Activated B cell treated with CpG ODN at 0.5 μM for 24 hours (primary cell): ENCODE measurements around the gene SGPL1. TPM values are rescaled to one million over a fixed set of nuclear protein-coding genes. Genes with fewer than 3 reads are reported as not detected.
A peak's percentile ranks its signal among the peaks of the same experiment; 100 is the strongest.

ENCODE experiments used
- ATAC-seq: fragments of 200-7000 bp; cut with Tn5 transposase; one replicate; pipeline ENCODE4 v1.10.0; 2021; ENCODE audit warnings: low read depth, mild to moderate bottlenecking, moderate library complexity
- CTCF ChIA-PET: fragments of 350-600 bp; sonication (Branson Sonifier 250); formaldehyde crosslinking; loops from one replicate; lab custom pipeline; 2021; ENCODE audit warnings: antibody characterized with exemption; lab: Charles Lee
- POLR2A ChIA-PET: fragments of 350-600 bp; sonication (Branson Sonifier 250); formaldehyde crosslinking; loops from one replicate; lab custom pipeline; 2021; ENCODE audit warnings: antibody characterized with exemption; lab: Charles Lee
- DNase-seq: peaks from one replicate; pipeline ENCODE4 v3.0.0; 2022
- H3K27ac Mint-ChIP-seq: one replicate; pipeline ENCODE4 v1.8.0; 2020; ENCODE audit warnings: mixed read lengths
- H3K27me3 Mint-ChIP-seq: one replicate; pipeline ENCODE4 v1.8.0; 2021; ENCODE audit warnings: mixed read lengths
- H3K36me3 Mint-ChIP-seq: one replicate; pipeline ENCODE4 v1.8.0; 2021; ENCODE audit warnings: low read depth, mixed read lengths
- H3K4me1 Mint-ChIP-seq: one replicate; pipeline ENCODE4 v1.8.0; 2021; ENCODE audit warnings: mixed read lengths
- H3K4me3 Mint-ChIP-seq: one replicate; pipeline ENCODE4 v1.8.0; 2020; ENCODE audit warnings: mild to moderate bottlenecking, mixed read lengths
- H3K9me3 Mint-ChIP-seq: one replicate; pipeline ENCODE4 v1.8.0; 2020; ENCODE audit warnings: mixed read lengths
- CTCF ChIP-seq: fragments of 200-600 bp; IDR thresholded peaks from one replicate; pipeline ENCODE4 v1.8.0; 2022; ENCODE audit warnings: antibody characterized with exemption, mild to moderate bottlenecking
- intact Hi-C: fragments of 100-400 bp; cut with micrococcal nuclease; formaldehyde crosslinking; loops from one replicate; pipeline ENCODE4 v1.15.1; 2024
- total RNA-seq: library from RNA; stranded (reverse); gene quantifications from 2 replicates; pipeline ENCODE4 v1.2.3, GENCODE V29; 2022

The SGPL1 gene
- total RNA-seq, 1 donor from 2014 or later = 36.3 TPM

GRCh38 chr10:70921285-70921684 lies 105.5 kb downstream of the SGPL1 start:
- Mint-ChIP-seq H3K4me1 (peaks cover 5% of the 10 kb centered on the region), H3K36me3 (no peaks in the 10 kb centered on the region), H3K27me3 (peaks cover 27% of the 10 kb centered on the region), H3K4me3 (no peak overlapping the region), H3K9me3 (no peaks in the 10 kb centered on the region), H3K27ac (no peak overlapping the region)
- intact Hi-C loops = no loop called here
- no peak for ATAC-seq
- POLR2A ChIA-PET = no interaction called here
- CTCF ChIA-PET = no interaction called here
- no peak for TF ChIP-seq CTCF
- no peak for DNase-seq

- Mint-ChIP-seq H3K27ac (no peak overlapping the region), H3K4me3 (no peak overlapping the region), H3K9me3 (no peaks in the 10 kb centered on the region), H3K36me3 (no peaks in the 10 kb centered on the region), H3K4me1 (peaks cover 5% of the 10 kb centered on the region), H3K27me3 (peaks cover 28% of the 10 kb centered on the region)
- intact Hi-C loops = no loop called here
- ATAC-seq (no peak), DNase-seq (no peak)
- ChIA-PET CTCF (interaction anchor here (0.6 kb wide), 1 partner anchor 306 kb away, joined by 5 read pairs; no protein-coding TSS in a partner anchor), POLR2A (no interaction called here)
- no peak for TF ChIP-seq CTCF
Observed at GRCh38 chr10:70923696-70924095, 107.9 kb downstream of the SGPL1 start.

GRCh38 chr10:70925377-70926225 lies 109.9 kb downstream of the SGPL1 start:
- DNase-seq = peak; percentile 52
- intact Hi-C loops = loop anchor here (1.0 kb wide), 2 partner anchors 284 to 360 kb away; no protein-coding TSS in a partner anchor
- ChIA-PET POLR2A (no interaction called here), CTCF (interaction anchor here (1.1 kb wide), 1 partner anchor 358 kb away, joined by 3 read pairs; no protein-coding TSS in a partner anchor)
- peaks cover 25% of the 10 kb centered on the region for H3K27me3 Mint-ChIP-seq
- ATAC-seq = peak; percentile 62
- no peaks in the 10 kb centered on the region for H3K36me3 Mint-ChIP-seq
- H3K4me3 Mint-ChIP-seq = no peak overlapping the region
- H3K4me1 Mint-ChIP-seq = peaks cover 5% of the 10 kb centered on the region
- TF ChIP-seq CTCF = peak; percentile 75
- H3K9me3 Mint-ChIP-seq = no peaks in the 10 kb centered on the region
- no peak overlapping the region for H3K27ac Mint-ChIP-seq

- intact Hi-C loops = no loop called here
- Mint-ChIP-seq H3K27ac (no peak overlapping the region), H3K27me3 (peaks cover 22% of the 10 kb centered on the region), H3K4me1 (peaks cover 5% of the 10 kb centered on the region), H3K4me3 (no peak overlapping the region), H3K36me3 (no peaks in the 10 kb centered on the region), H3K9me3 (no peaks in the 10 kb centered on the region)
- CTCF ChIA-PET = interaction anchor here (1.1 kb wide), 1 partner anchor 358 kb away, joined by 3 read pairs; no protein-coding TSS in a partner anchor
- ATAC-seq (no peak), DNase-seq (no peak)
- TF ChIP-seq CTCF = no peak
- POLR2A ChIA-PET = no interaction called here
Observed at GRCh38 chr10:70926226-70927000, 110.7 kb downstream of the SGPL1 start.
